Breast epithelium (tissue), 3 donors: ENCODE results near the gene POU4F1.

Experiments used
- POLR2A ChIP-seq: fragments of 450-650 bp; IDR thresholded peaks from one replicate; pipeline ENCODE4 v1.6.1; 2016; ENCODE audit warnings: antibody characterized with exemption, mild to moderate bottlenecking, moderate library complexity
- POLR2AphosphoS5 ChIP-seq, 3 donors: sonication (generic); formaldehyde crosslinking; IDR thresholded peaks; one replicate each; pipeline ENCODE4 v1.6.1; 2017; ENCODE audit warnings: antibody characterized with exemption in 3 of 3
- TF ChIP-seq, protein P1 (sequence below), 3 donors: fragments of 450-650 bp; IDR thresholded peaks; one replicate each; pipeline ENCODE4 v1.5.1; 2016 to 2017; ENCODE audit warnings: antibody characterized with exemption in 3 of 3, mild to moderate bottlenecking in 3 of 3, moderate library complexity in 3 of 3

DNA sequence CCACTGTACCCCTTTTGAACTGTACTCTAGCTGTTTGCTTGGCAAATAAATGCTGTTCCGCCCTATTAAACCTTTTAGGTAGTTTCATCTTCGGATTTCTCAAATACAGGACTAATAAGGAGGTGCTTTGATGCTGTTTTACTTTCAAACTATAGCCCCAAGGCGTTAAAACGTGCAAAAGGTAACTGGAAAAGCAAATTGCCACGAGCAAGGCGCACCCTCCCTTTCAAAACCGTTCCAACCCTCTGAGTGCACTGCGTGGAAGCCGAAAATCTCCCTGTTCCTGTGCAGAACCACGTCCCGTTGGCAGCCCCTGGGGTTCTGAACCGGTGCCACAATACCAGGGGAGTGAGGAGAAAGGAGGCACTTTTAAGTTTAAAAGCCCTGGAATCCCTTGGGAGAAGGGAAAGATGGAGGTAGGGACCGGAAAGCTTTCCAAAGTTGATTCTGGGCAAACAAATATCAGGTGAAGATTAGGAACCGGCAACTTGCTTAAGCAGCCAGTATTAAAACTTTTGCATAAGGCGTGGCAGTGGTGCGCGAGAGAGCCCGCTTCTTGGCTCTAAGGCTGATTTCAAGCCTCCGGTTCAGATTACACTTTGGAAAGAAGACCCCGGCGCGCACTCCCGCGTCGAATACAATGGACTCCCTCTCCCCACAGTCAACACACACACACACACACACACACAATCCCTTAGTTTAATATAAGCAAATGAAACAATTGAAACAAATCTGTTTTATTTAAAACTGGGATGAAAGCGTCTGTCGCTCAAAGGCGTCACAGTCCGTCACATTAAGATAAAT, 9.5 kb downstream of the POU4F1 start:
- TF ChIP-seq POLR2A (no peak), POLR2AphosphoS5 (IDR thresholded peaks at IDR 0.05) (no peak)
- TF ChIP-seq, protein P1, sequence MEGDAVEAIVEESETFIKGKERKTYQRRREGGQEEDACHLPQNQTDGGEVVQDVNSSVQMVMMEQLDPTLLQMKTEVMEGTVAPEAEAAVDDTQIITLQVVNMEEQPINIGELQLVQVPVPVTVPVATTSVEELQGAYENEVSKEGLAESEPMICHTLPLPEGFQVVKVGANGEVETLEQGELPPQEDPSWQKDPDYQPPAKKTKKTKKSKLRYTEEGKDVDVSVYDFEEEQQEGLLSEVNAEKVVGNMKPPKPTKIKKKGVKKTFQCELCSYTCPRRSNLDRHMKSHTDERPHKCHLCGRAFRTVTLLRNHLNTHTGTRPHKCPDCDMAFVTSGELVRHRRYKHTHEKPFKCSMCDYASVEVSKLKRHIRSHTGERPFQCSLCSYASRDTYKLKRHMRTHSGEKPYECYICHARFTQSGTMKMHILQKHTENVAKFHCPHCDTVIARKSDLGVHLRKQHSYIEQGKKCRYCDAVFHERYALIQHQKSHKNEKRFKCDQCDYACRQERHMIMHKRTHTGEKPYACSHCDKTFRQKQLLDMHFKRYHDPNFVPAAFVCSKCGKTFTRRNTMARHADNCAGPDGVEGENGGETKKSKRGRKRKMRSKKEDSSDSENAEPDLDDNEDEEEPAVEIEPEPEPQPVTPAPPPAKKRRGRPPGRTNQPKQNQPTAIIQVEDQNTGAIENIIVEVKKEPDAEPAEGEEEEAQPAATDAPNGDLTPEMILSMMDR (IDR thresholded peaks at IDR 0.05) = no peak
